B cell (primary cell): ENCODE measurements around the gene ERG. TPM values are rescaled to one million over a fixed set of nuclear protein-coding genes. Genes with fewer than 3 reads are reported as not detected.

ENCODE experiments used
- ATAC-seq: fragments of 200-7000 bp; cut with Tn5 transposase; one replicate; pipeline ENCODE4 v1.10.0; 2021; ENCODE audit warnings: low read depth, mild to moderate bottlenecking, moderate number of reproducible peaks, moderate library complexity
- CTCF ChIA-PET: fragments of 350-600 bp; sonication (Branson Sonifier 250); formaldehyde crosslinking; loops from one replicate; lab custom pipeline; 2021; ENCODE audit warnings: antibody characterized with exemption, inconsistent platforms; lab: Charles Lee
- POLR2A ChIA-PET: fragments of 350-600 bp; sonication (Branson Sonifier 250); formaldehyde crosslinking; loops from one replicate; lab custom pipeline; 2021; ENCODE audit warnings: antibody characterized with exemption; lab: Charles Lee
- DNase-seq: peaks from one replicate; pipeline ENCODE4 v3.0.0; 2013
- H2AFZ ChIP-seq: 2 replicates; pipeline ENCODE4 v1.6.1; 2012; ENCODE audit warnings: mild to moderate bottlenecking, low read depth, low read length; ENCODE audit not compliant: insufficient read depth, poor library complexity, severe bottlenecking
- H3K27ac ChIP-seq, 2 donors: 1 replicate in 1 of 2; 2 replicates in 1 of 2; pipeline ENCODE4 v1.5.1; 2012 to 2013; ENCODE audit warnings: low read length in 2 of 2, mild to moderate bottlenecking in 2 of 2, moderate library complexity in 1 of 2
- H3K27me3 ChIP-seq, 4 experiments: fragments of 200-600 bp in 1 of 4; sonication (generic) in 1 of 4; replicated peaks in 1 of 4; 1 replicate in 2 of 4; 2 replicates in 2 of 4; pipeline versions ENCODE4 v1.6.1 to v1.7.0; 2013 to 2016; ENCODE audit warnings: low read length in 3 of 4, mild to moderate bottlenecking in 2 of 4, mixed read lengths in 1 of 4, moderate library complexity in 1 of 4; ENCODE audit not compliant: insufficient read depth in 4 of 4, control insufficient read depth in 3 of 4; ENCODE audit errors: control extremely low read depth in 1 of 4
- H3K36me3 ChIP-seq, 2 experiments: replicated peaks in 1 of 2; 1 replicate in 1 of 2; 2 replicates in 1 of 2; pipeline versions ENCODE4 v1.6.1 to v1.7.1; 2013; ENCODE audit warnings: low read length in 1 of 2; ENCODE audit not compliant: insufficient read depth in 2 of 2, control insufficient read depth in 1 of 2; ENCODE audit errors: control extremely low read depth in 1 of 2, extremely low read depth in 1 of 2
- H3K4me1 ChIP-seq, 2 donors: fragments of 200-600 bp in 1 of 2; sonication (generic) in 1 of 2; 1 replicate in 1 of 2; 2 replicates in 1 of 2; pipeline versions ENCODE4 v1.5.1 to v1.6.1; 2013 to 2017; ENCODE audit warnings: low read length in 2 of 2; ENCODE audit not compliant: control insufficient read depth in 2 of 2, insufficient read depth in 2 of 2
- H3K4me2 ChIP-seq: replicated peaks from 2 replicates; pipeline ENCODE3; 2012; ENCODE audit warnings: mild to moderate bottlenecking, low read depth, low read length; ENCODE audit not compliant: poor library complexity, severe bottlenecking
- H3K4me3 ChIP-seq, 5 experiments: fragments of 200-600 bp in 1 of 5; sonication (generic) in 1 of 5; 1 replicate in 3 of 5; 2 replicates in 2 of 5; pipeline versions ENCODE4 v1.5.1 to v1.7.0; 2011 to 2016; ENCODE audit warnings: low read length in 4 of 5, mild to moderate bottlenecking in 4 of 5, low read depth in 2 of 5, control low read depth in 1 of 5, moderate library complexity in 1 of 5; ENCODE audit not compliant: insufficient read depth in 1 of 5; ENCODE audit errors: control extremely low read depth in 1 of 5, extremely low read depth in 1 of 5
- H3K79me2 ChIP-seq: fragments of 200-600 bp; sonication (generic); one replicate; pipeline ENCODE4 v1.6.0; 2016; ENCODE audit warnings: low read length; ENCODE audit not compliant: control insufficient read depth, insufficient read depth
- H3K9ac ChIP-seq: fragments of 200-600 bp; sonication (generic); 2 replicates; pipeline ENCODE4 v1.6.1; 2017; ENCODE audit warnings: mild to moderate bottlenecking, low read length, moderate library complexity
- H3K9me3 ChIP-seq, 3 donors: one replicate each; pipeline versions ENCODE4 v1.6.1 to v1.7.1; 2013; ENCODE audit warnings: low read length in 2 of 3; ENCODE audit not compliant: control insufficient read depth in 2 of 3, insufficient read depth in 1 of 3; ENCODE audit errors: control extremely low read depth in 1 of 3
- H4K20me1 ChIP-seq: 2 replicates; pipeline ENCODE4 v1.6.0; 2012; ENCODE audit warnings: mild to moderate bottlenecking, low read length; ENCODE audit not compliant: insufficient read depth, control insufficient read depth, poor library complexity, severe bottlenecking
- H3K27ac Mint-ChIP-seq: one replicate; pipeline ENCODE4 v1.8.0; 2021; ENCODE audit warnings: mixed read lengths
- H3K27me3 Mint-ChIP-seq: one replicate; pipeline ENCODE4 v1.8.0; 2021; ENCODE audit warnings: mixed read lengths
- H3K4me1 Mint-ChIP-seq: one replicate; pipeline ENCODE4 v1.8.0; 2021; ENCODE audit warnings: mixed read lengths
- H3K4me3 Mint-ChIP-seq: one replicate; pipeline ENCODE4 v1.8.0; 2021; ENCODE audit warnings: mixed read lengths
- H3K9me3 Mint-ChIP-seq: one replicate; pipeline ENCODE4 v1.8.0; 2022; ENCODE audit warnings: mixed read lengths; ENCODE audit not compliant: insufficient read depth
- EZH2 ChIP-seq: IDR thresholded peaks from 2 replicates; pipeline ENCODE4 v1.6.1; 2012; ENCODE audit warnings: borderline replicate concordance, low read depth, mild to moderate bottlenecking, moderate library complexity, low read length; ENCODE audit not compliant: insufficient read depth, poor library complexity, severe bottlenecking
- WGBS: methylation state at CpG from one replicate; pipeline ENCODE4 v1.1.5; 2013; ENCODE audit warnings: missing lambda C conversion rate; ENCODE audit not compliant: insufficient coverage; 5-methylcytosine and 5-hydroxymethylcytosine counted together
- intact Hi-C: fragments of 100-400 bp; cut with micrococcal nuclease; formaldehyde crosslinking; loops from one replicate; pipeline ENCODE4 v1.10.0; 2022
- polyA plus RNA-seq: library from polyadenylated mRNA; depleted of rRNA; stranded (reverse); fragments of >200 nt; gene quantifications from 2 replicates; pipeline ENCODE4 v1.2.3, GENCODE V29; 2012
- total RNA-seq, 2 donors: library from RNA; stranded (reverse); fragments of 120-200 nt in 1 of 2; gene quantifications; 1 replicate in 1 of 2; 2 replicates in 1 of 2; pipeline versions ENCODE4 v1.2.3 to v1.2.4, GENCODE V29; 2013 to 2022
- TF ChIP-seq, protein P1 (sequence below): fragments of 200-600 bp; IDR thresholded peaks from one replicate; pipeline ENCODE4 v1.8.0; 2022; ENCODE audit warnings: antibody characterized with exemption, mild to moderate bottlenecking

Gene ERG
- total and polyA plus RNA-seq, 2 donors (not counting 1 experiment from before 2014, with no cell fraction given) = 0.17 TPM; not detected in 1

DNA sequence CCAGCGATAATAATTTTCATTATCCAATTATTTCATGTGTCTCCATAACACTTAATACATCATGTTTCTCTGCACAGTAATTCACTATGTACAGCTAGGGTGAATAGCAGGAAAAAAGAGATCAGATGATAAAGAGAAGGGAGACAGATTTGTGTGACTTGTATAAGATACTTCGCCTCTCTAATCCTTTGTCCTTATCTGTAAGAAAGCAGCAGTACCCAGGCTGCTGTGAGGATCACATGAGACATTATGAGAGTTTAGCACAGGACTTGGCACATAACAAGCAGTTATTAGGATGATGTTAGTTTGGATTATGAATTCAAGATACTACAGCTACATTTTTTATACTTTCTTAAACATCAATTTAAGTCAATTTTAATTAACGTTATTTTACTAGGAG, 6.3 kb downstream of the ERG start:
- no peaks in the 10 kb centered on the region for H3K4me1 Mint-ChIP-seq
- peaks cover 35% of the 10 kb centered on the region for H3K27me3 Mint-ChIP-seq

GRCh38 chr21:38491536-38491935, 6.7 kb downstream of the ERG start:
- intact Hi-C loops = no loop called here
- H3K79me2 ChIP-seq = no peaks in the 10 kb centered on the region
- no peaks in the 10 kb centered on the region for H4K20me1 ChIP-seq
- 85% methylated on average over 4 of the region's 5 CpGs for WGBS
- no peak overlapping the region for H3K4me2 ChIP-seq
- no peak overlapping the region for H3K27ac Mint-ChIP-seq
- ChIA-PET POLR2A (no interaction called here), CTCF (no interaction called here)
- no peaks in the 10 kb centered on the region for H3K4me1 Mint-ChIP-seq
- no peaks in the 10 kb centered on the region for H3K4me1 ChIP-seq
- H3K27ac ChIP-seq = no peak overlapping the region
- H3K9me3 Mint-ChIP-seq = no peaks in the 10 kb centered on the region
- no peak for TF ChIP-seq EZH2
- TF ChIP-seq, protein P1, sequence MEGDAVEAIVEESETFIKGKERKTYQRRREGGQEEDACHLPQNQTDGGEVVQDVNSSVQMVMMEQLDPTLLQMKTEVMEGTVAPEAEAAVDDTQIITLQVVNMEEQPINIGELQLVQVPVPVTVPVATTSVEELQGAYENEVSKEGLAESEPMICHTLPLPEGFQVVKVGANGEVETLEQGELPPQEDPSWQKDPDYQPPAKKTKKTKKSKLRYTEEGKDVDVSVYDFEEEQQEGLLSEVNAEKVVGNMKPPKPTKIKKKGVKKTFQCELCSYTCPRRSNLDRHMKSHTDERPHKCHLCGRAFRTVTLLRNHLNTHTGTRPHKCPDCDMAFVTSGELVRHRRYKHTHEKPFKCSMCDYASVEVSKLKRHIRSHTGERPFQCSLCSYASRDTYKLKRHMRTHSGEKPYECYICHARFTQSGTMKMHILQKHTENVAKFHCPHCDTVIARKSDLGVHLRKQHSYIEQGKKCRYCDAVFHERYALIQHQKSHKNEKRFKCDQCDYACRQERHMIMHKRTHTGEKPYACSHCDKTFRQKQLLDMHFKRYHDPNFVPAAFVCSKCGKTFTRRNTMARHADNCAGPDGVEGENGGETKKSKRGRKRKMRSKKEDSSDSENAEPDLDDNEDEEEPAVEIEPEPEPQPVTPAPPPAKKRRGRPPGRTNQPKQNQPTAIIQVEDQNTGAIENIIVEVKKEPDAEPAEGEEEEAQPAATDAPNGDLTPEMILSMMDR = no peak
- ATAC-seq = no peak
- no peak overlapping the region for H3K4me3 ChIP-seq
- DNase-seq = no peak
- H3K27me3 Mint-ChIP-seq = peaks cover 35% of the 10 kb centered on the region
- H3K36me3 ChIP-seq = no peaks in the 10 kb centered on the region
- peaks cover 0 to 8% (median 0%) of the 10 kb centered on the region in 3 donors for H3K9me3 ChIP-seq
- H3K27me3 ChIP-seq = peaks cover 0 to 16% (median 1%) of the 10 kb centered on the region in 4 experiments
- no peak overlapping the region for H3K4me3 Mint-ChIP-seq
- H2AFZ ChIP-seq = no peak overlapping the region
- no peak overlapping the region for H3K9ac ChIP-seq

More for the DNA sequence above, 6.3 kb downstream of the ERG start:
- Histone ChIP-seq H3K79me2 (no peaks in the 10 kb centered on the region), H3K4me1 (no peaks in the 10 kb centered on the region), H3K4me2 (no peak overlapping the region), H3K9ac (no peak overlapping the region), H3K27ac (no peak overlapping the region), H3K27me3 (peaks cover 0 to 16% (median 1%) of the 10 kb centered on the region in 4 experiments), H3K36me3 (no peaks in the 10 kb centered on the region), H4K20me1 (no peaks in the 10 kb centered on the region), H3K4me3 (no peak overlapping the region), H3K9me3 (peaks cover 0 to 8% (median 0%) of the 10 kb centered on the region in 3 donors), H2AFZ (no peak overlapping the region)
- WGBS = no CpG with 5 or more reads among the region's 3 CpGs
- no peak overlapping the region for H3K4me3 Mint-ChIP-seq
- CTCF ChIA-PET = no interaction called here
- H3K27ac Mint-ChIP-seq = no peak overlapping the region
- no peaks in the 10 kb centered on the region for H3K9me3 Mint-ChIP-seq
- TF ChIP-seq, protein P1 = no peak
- no peak for TF ChIP-seq EZH2
- ATAC-seq = no peak
- DNase-seq = no peak
- POLR2A ChIA-PET = no interaction called here
- intact Hi-C loops = no loop called here
